Measurements from ENCODE around the gene CPNE2.

Gene CPNE2

DNA sequence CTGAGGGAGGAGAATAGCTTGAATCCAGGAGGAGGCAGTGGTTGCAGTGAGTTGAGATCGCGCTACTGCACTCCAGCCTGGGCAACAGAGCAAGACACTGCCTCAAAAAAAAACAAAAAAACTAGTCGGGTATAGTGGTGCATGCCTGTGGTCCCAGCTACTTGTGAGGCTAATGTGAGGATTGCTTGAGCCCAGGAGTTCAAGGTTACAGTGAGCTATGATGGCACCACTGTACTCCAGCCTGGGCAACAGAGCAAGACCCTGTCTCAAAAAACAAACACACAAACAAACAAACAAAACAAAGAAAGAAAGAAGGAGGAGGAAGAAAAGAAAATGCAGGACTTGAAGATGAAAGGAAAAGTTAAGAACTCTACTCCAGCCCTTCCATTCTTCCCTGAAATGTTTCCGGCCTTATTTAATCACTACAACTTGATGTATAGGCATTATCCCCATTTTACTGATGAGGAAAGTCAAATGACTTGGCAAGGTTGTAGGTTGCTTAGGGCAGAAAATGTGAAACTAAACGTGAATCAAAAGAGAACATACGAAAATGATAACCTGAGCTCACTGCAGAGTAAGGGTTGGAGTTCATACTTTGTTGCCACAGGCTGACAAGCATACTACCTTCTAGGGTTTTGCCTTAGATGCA lies 63.4 kb downstream of the CPNE2 start:
- H3K36me3 ChIP-seq (ENCODE audit: control insufficient read depth, insufficient read depth, low read length) = peaks cover 11% of the 10 kb centered on the region
- H3K4me1 ChIP-seq (ENCODE audit: control insufficient read depth, insufficient read depth, low read length) = 0 out of 2 replicates have a peak, but pooled peaks cover 1% of the 10 kb centered on the region
- no CpG with 5 or more reads among the region's 6 CpGs for WGBS (ENCODE audit: insufficient coverage, insufficient read length)
- DNase-seq (ENCODE audit: low read depth, low spot score) = no peak
- H3K4me3 ChIP-seq (ENCODE audit: low read length) = no peak overlapping the region
- no peaks in the 10 kb centered on the region for H3K27me3 ChIP-seq (ENCODE audit: control insufficient read depth, insufficient read depth, low read length)
- no peaks in the 10 kb centered on the region for H3K9me3 ChIP-seq (ENCODE audit: control insufficient read depth, insufficient read depth, low read length)
- H3K27ac ChIP-seq (ENCODE audit: low read length) = no peak overlapping the region

DNA sequence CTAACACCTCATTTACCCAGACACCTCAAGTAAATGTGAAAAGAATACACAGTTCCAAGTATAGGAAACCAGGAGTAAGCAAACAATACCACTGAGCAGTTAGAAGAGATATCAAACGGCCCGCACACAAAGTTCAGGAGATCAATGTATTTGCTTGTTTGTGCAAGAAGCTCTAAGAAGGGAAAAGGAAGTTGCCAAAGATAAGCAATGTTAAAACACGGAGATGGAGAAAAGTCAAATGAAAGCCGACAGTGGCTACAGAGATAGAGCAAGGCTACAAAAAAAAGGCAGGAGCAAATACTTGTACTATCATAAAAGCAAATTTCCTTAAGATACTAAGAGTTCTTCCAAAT lies 63.9 kb downstream of the CPNE2 start:
- Histone ChIP-seq H3K27me3 (ENCODE audit: control insufficient read depth, insufficient read depth, low read length) (no peaks in the 10 kb centered on the region), H3K36me3 (ENCODE audit: control insufficient read depth, insufficient read depth, low read length) (peaks cover 11% of the 10 kb centered on the region)
- no CpG with 5 or more reads among the region's 4 CpGs for WGBS (ENCODE audit: insufficient coverage, insufficient read length)

GRCh38 chr16:57157533-57157932 lies 65.2 kb downstream of the CPNE2 start:
- WGBS (ENCODE audit: insufficient coverage, insufficient read length) = no CpG with 5 or more reads among the region's 1 CpG
- H3K36me3 ChIP-seq (ENCODE audit: control insufficient read depth, insufficient read depth, low read length) = peaks cover 11% of the 10 kb centered on the region
- no peak for DNase-seq (ENCODE audit: low read depth, low spot score)

More for the DNA sequence above, 63.9 kb downstream of the CPNE2 start:
- Histone ChIP-seq H3K9me3 (ENCODE audit: control insufficient read depth, insufficient read depth, low read length) (no peaks in the 10 kb centered on the region), H3K4me1 (ENCODE audit: control insufficient read depth, insufficient read depth, low read length) (0 out of 2 replicates have a peak, but pooled peaks cover 1% of the 10 kb centered on the region), H3K4me3 (ENCODE audit: low read length) (no peak overlapping the region), H3K27ac (ENCODE audit: low read length) (no peak overlapping the region)
- no peak for DNase-seq (ENCODE audit: low read depth, low spot score)

GRCh38 chr16:57159447-57159846 lies 67.1 kb downstream of the CPNE2 start:
- Histone ChIP-seq H3K27ac (ENCODE audit: low read length) (no peak overlapping the region), H3K4me3 (ENCODE audit: low read length) (no peak overlapping the region), H3K27me3 (ENCODE audit: control insufficient read depth, insufficient read depth, low read length) (no peaks in the 10 kb centered on the region), H3K36me3 (ENCODE audit: control insufficient read depth, insufficient read depth, low read length) (no peaks in the 10 kb centered on the region), H3K4me1 (ENCODE audit: control insufficient read depth, insufficient read depth, low read length) (0 out of 2 replicates have a peak, but pooled peaks cover 1% of the 10 kb centered on the region), H3K9me3 (ENCODE audit: control insufficient read depth, insufficient read depth, low read length) (no peaks in the 10 kb centered on the region)
- DNase-seq (ENCODE audit: low read depth, low spot score) = no peak
- no CpG with 5 or more reads among the region's 4 CpGs for WGBS (ENCODE audit: insufficient coverage, insufficient read length)

More at GRCh38 chr16:57157533-57157932, 65.2 kb downstream of the CPNE2 start:
- 0 out of 2 replicates have a peak, but pooled peaks cover 1% of the 10 kb centered on the region for H3K4me1 ChIP-seq (ENCODE audit: control insufficient read depth, insufficient read depth, low read length)
- H3K4me3 ChIP-seq (ENCODE audit: low read length) = no peak overlapping the region
- H3K9me3 ChIP-seq (ENCODE audit: control insufficient read depth, insufficient read depth, low read length) = no peaks in the 10 kb centered on the region
- no peaks in the 10 kb centered on the region for H3K27me3 ChIP-seq (ENCODE audit: control insufficient read depth, insufficient read depth, low read length)
- no peak overlapping the region for H3K27ac ChIP-seq (ENCODE audit: low read length)

DNA sequence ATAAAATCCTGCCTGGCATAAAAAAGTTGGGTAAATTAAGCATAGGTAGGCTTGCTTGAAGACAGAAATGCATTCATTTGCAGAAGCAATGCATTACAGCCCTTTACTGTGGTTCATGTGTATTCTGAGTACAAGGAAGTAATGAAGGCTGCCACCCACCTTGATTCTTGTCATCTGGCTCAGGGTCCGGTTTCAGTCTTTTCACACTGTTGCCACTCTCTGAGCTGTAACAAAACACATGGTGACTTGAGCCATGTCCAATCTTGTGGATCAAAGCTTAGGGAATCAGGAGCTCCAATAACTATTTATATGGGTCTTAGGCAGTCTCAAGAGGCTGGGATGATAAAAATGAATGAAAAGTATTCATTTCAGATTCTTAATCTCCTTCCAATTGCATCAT lies 71.5 kb downstream of the CPNE2 start:
- no peak overlapping the region for H3K27ac ChIP-seq (ENCODE audit: low read length)
- DNase-seq (ENCODE audit: low read depth, low spot score) = no peak
- no CpG with 5 or more reads among the region's 1 CpG for WGBS (ENCODE audit: insufficient coverage, insufficient read length)
- H3K27me3 ChIP-seq (ENCODE audit: control insufficient read depth, insufficient read depth, low read length) = no peaks in the 10 kb centered on the region
- H3K9me3 ChIP-seq (ENCODE audit: control insufficient read depth, insufficient read depth, low read length) = no peaks in the 10 kb centered on the region
- 0 out of 2 replicates have a peak, but pooled peaks cover 1% of the 10 kb centered on the region for H3K4me1 ChIP-seq (ENCODE audit: control insufficient read depth, insufficient read depth, low read length)
- H3K4me3 ChIP-seq (ENCODE audit: low read length) = no peak overlapping the region
- H3K36me3 ChIP-seq (ENCODE audit: control insufficient read depth, insufficient read depth, low read length) = peaks cover 15% of the 10 kb centered on the region; the same call in 1 of the 2 replicates

DNA sequence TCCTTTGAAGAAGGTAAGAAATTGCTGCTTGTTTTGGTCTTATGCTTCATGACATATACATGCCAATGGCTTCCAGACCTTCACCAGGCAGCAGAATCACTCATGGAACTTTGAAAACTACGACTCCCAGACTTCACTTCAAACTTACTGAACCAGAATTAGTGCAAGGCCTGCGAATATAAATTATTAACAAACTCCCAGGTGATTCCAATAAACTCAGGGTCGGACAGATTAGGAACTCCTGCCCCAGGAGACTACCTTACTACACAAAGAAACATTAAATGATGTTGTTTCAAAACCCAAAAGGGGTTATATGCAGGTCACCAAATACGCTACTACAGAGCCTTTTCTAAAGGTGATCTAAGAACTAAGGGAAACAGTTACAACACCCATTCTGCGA lies 73.1 kb downstream of the CPNE2 start:
- H3K27me3 ChIP-seq (ENCODE audit: control insufficient read depth, insufficient read depth, low read length) = no peaks in the 10 kb centered on the region
- DNase-seq (ENCODE audit: low read depth, low spot score) = no peak
- H3K36me3 ChIP-seq (ENCODE audit: control insufficient read depth, insufficient read depth, low read length) = peaks cover 15% of the 10 kb centered on the region; the same call in 1 of the 2 replicates
- no peaks in the 10 kb centered on the region for H3K4me1 ChIP-seq (ENCODE audit: control insufficient read depth, insufficient read depth, low read length)
- no peaks in the 10 kb centered on the region for H3K9me3 ChIP-seq (ENCODE audit: control insufficient read depth, insufficient read depth, low read length)
- no peak overlapping the region for H3K27ac ChIP-seq (ENCODE audit: low read length)
- no peak overlapping the region for H3K4me3 ChIP-seq (ENCODE audit: low read length)
- WGBS (ENCODE audit: insufficient coverage, insufficient read length) = no CpG with 5 or more reads among the region's 5 CpGs

DNA sequence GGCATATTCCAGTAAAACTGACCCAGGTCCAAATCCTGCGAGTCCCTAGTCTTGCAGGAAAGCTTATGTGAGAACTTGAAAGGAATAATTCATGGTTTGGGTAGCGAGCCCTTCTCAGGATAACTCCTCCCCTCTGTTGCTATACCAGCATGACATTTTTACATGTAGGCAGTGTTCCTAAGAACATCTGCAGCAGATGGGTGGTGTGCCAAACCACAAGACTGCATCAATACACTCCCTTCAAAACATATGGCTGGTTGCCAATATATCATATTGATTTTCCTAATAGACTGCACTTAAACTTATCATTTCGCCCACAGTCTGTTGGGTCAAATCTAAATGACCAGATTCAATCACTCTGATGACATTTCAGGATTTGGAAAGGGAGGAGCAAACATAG lies 73.6 kb downstream of the CPNE2 start:
- peaks cover 15% of the 10 kb centered on the region; the same call in 1 of the 2 replicates for H3K36me3 ChIP-seq (ENCODE audit: control insufficient read depth, insufficient read depth, low read length)
- no CpG with 5 or more reads among the region's 3 CpGs for WGBS (ENCODE audit: insufficient coverage, insufficient read length)

DNA sequence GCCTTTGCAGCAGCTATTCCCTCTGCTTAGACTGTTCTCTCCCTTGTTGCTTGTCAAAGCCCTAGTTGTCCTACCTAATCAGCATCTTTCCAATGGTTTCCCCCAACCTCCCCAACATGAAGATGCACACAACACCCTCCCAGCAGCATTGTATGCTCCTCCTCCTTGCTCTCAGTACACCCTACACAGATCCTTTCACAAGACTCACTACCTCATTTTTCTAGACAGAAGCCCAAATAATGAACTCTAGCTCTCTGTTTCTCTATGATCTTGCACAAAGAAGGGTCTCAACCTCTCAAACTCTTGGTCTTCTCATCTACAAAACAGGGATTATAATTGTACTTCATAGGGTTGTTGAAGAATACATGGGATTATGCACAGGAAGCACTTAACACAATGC lies 74.1 kb downstream of the CPNE2 start:
- H3K4me3 ChIP-seq (ENCODE audit: low read length) = no peak overlapping the region
- DNase-seq (ENCODE audit: low read depth, low spot score) = no peak
- no peaks in the 10 kb centered on the region for H3K27me3 ChIP-seq (ENCODE audit: control insufficient read depth, insufficient read depth, low read length)
- H3K4me1 ChIP-seq (ENCODE audit: control insufficient read depth, insufficient read depth, low read length) = no peaks in the 10 kb centered on the region
- H3K27ac ChIP-seq (ENCODE audit: low read length) = no peak overlapping the region
- H3K9me3 ChIP-seq (ENCODE audit: control insufficient read depth, insufficient read depth, low read length) = no peaks in the 10 kb centered on the region
- peaks cover 17% of the 10 kb centered on the region; the same call in 1 of the 2 replicates for H3K36me3 ChIP-seq (ENCODE audit: control insufficient read depth, insufficient read depth, low read length)

More for the DNA sequence above, 73.6 kb downstream of the CPNE2 start:
- H3K27ac ChIP-seq (ENCODE audit: low read length) = no peak overlapping the region
- no peak for DNase-seq (ENCODE audit: low read depth, low spot score)
- no peaks in the 10 kb centered on the region for H3K4me1 ChIP-seq (ENCODE audit: control insufficient read depth, insufficient read depth, low read length)
- no peaks in the 10 kb centered on the region for H3K9me3 ChIP-seq (ENCODE audit: control insufficient read depth, insufficient read depth, low read length)
- H3K27me3 ChIP-seq (ENCODE audit: control insufficient read depth, insufficient read depth, low read length) = no peaks in the 10 kb centered on the region
- no peak overlapping the region for H3K4me3 ChIP-seq (ENCODE audit: low read length)

DNA sequence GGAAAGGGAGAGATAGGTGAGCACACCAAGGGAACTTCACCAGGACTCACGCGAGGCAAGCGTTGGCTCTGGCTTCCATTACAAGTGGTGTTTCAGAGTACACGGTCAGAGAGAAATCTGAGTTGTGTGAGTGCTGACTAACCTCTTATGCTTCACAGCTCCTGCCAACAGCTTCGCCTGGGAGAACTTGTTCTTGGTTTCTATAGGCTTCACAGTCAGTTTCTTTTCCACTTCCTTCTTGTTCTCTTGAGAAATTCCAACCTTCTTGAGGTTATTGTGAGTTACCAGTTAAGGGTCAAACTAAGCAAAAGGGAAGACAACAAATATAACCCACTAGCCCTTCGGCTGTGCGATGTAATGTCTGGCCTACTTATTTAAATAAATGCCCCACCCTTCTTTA lies 74.6 kb downstream of the CPNE2 start:
- no peak overlapping the region for H3K4me3 ChIP-seq (ENCODE audit: low read length)
- WGBS (ENCODE audit: insufficient coverage, insufficient read length) = no CpG with 5 or more reads among the region's 7 CpGs

DNA sequence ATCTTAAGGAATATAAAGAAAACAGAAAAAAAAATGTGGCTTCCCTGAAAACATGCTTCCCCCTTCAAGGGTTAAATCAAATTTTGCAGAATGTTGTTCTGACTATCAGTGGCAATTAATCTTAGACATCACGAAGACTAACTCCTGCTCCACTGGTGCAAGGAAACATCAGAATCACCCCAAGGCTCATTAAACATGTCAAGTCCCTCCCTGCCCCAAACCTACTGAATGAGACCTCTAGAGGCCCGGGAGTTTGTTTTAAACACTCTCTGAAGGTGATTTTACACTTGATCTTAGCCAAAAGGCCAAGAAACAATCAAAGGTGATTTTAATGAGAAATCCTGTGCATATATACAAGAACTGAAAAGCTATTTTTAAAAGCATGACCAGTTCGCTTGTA lies 75.2 kb downstream of the CPNE2 start:
- no peaks in the 10 kb centered on the region for H3K4me1 ChIP-seq (ENCODE audit: control insufficient read depth, insufficient read depth, low read length)
- no peak overlapping the region for H3K27ac ChIP-seq (ENCODE audit: low read length)
- no peaks in the 10 kb centered on the region for H3K27me3 ChIP-seq (ENCODE audit: control insufficient read depth, insufficient read depth, low read length)
- DNase-seq (ENCODE audit: low read depth, low spot score) = no peak
- H3K4me3 ChIP-seq (ENCODE audit: low read length) = no peak overlapping the region
- peaks cover 22% of the 10 kb centered on the region; the same call in 1 of the 2 replicates for H3K36me3 ChIP-seq (ENCODE audit: control insufficient read depth, insufficient read depth, low read length)
- WGBS (ENCODE audit: insufficient coverage, insufficient read length) = no CpG with 5 or more reads among the region's 3 CpGs
- H3K9me3 ChIP-seq (ENCODE audit: control insufficient read depth, insufficient read depth, low read length) = no peaks in the 10 kb centered on the region

More for the DNA sequence above, 74.6 kb downstream of the CPNE2 start:
- DNase-seq (ENCODE audit: low read depth, low spot score) = no peak
- no peaks in the 10 kb centered on the region for H3K4me1 ChIP-seq (ENCODE audit: control insufficient read depth, insufficient read depth, low read length)
- peaks cover 22% of the 10 kb centered on the region; the same call in 1 of the 2 replicates for H3K36me3 ChIP-seq (ENCODE audit: control insufficient read depth, insufficient read depth, low read length)
- no peaks in the 10 kb centered on the region for H3K9me3 ChIP-seq (ENCODE audit: control insufficient read depth, insufficient read depth, low read length)
- no peaks in the 10 kb centered on the region for H3K27me3 ChIP-seq (ENCODE audit: control insufficient read depth, insufficient read depth, low read length)
- no peak overlapping the region for H3K27ac ChIP-seq (ENCODE audit: low read length)

GRCh38 chr16:57167953-57168352 lies 75.6 kb downstream of the CPNE2 start:
- no peak for DNase-seq (ENCODE audit: low read depth, low spot score)
- peaks cover 24% of the 10 kb centered on the region; the same call in 1 of the 2 replicates for H3K36me3 ChIP-seq (ENCODE audit: control insufficient read depth, insufficient read depth, low read length)
- no peak overlapping the region for H3K4me3 ChIP-seq (ENCODE audit: low read length)
- no peaks in the 10 kb centered on the region for H3K9me3 ChIP-seq (ENCODE audit: control insufficient read depth, insufficient read depth, low read length)
- WGBS (ENCODE audit: insufficient coverage, insufficient read length) = no CpG with 5 or more reads among the region's 4 CpGs
- no peaks in the 10 kb centered on the region for H3K4me1 ChIP-seq (ENCODE audit: control insufficient read depth, insufficient read depth, low read length)
- H3K27me3 ChIP-seq (ENCODE audit: control insufficient read depth, insufficient read depth, low read length) = no peaks in the 10 kb centered on the region
- no peak overlapping the region for H3K27ac ChIP-seq (ENCODE audit: low read length)
